COLO829 (cell line): Measurements from ENCODE around the gene TSPYL2.

Experiments used
- DNase-seq: peaks from one replicate; pipeline ENCODE4 v3.0.0; 2012; ENCODE audit warnings: low spot score

TSPYL2 gene

DNA sequence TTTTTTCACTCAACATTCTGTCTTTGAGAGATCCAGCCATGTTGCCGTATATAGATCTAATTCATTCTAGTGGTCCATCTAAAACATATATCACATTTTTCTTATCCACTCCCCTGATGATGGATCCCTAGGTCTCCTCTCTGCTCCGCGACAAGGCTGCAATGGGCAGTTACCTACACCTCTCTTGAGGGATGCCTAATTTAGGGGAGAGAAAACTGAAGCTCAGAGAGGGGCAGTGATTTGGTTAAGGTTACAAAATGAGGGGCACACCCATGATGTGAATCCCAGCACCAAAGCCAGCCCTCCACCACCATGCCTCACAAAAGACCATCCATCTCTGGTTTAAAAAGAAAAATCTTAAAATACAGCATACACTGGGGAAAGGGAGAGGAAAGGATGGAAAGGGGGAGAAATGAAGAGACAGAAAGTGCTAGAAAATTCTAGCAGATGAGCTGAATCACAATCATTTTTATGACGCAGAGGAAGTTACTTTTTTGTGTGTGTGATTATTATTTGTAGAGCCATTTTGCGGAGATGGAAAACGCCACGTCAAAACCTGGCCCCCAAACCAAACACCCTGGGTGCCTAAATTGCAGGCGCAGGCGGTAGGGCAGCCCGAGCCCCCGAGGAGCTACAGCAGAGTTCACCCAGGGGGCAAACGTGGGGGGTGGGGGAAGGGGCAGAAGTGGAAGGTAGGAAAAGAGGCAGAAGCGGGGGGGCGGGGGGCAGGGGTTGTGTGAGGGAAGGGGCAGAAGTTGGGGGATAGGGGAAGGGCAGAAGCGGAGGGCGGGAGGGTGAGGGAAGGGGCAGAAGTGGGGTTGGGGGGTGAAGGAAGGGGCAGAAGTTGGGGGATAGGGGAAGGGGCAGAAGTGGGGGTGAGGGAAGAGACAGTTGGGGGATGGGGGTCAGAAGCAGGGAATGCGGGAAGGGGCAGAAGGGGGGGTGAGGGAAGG, 1.3 kb upstream of the TSPYL2 start:
- no peak for DNase-seq

DNA sequence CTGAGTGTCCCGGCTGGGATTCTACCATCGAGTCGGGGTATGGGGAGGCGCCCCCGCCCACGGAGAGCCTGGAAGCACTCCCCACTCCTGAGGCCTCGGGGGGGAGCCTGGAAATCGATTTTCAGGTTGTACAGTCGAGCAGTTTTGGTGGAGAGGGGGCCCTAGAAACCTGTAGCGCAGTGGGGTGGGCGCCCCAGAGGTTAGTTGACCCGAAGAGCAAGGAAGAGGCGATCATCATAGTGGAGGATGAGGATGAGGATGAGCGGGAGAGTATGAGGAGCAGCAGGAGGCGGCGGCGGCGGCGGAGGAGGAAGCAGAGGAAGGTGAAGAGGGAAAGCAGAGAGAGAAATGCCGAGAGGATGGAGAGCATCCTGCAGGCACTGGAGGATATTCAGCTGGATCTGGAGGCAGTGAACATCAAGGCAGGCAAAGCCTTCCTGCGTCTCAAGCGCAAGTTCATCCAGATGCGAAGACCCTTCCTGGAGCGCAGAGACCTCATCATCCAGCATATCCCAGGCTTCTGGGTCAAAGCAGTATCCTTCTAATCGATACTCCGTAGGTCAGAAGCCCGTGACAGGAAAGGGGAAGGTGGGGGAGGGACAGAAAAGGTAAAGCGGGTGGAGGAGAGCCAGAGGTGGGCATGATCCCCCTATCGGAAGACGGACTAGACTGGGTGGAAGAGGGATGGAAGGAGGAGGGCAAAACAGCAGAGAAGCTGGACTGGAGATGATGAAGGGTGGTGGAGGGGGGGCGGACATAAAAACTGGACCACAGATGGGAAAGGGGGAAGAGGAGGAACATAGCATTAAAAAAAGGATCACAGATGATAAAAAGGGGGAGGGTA, 828 bp downstream of the TSPYL2 start:
- DNase-seq = no peak

DNA sequence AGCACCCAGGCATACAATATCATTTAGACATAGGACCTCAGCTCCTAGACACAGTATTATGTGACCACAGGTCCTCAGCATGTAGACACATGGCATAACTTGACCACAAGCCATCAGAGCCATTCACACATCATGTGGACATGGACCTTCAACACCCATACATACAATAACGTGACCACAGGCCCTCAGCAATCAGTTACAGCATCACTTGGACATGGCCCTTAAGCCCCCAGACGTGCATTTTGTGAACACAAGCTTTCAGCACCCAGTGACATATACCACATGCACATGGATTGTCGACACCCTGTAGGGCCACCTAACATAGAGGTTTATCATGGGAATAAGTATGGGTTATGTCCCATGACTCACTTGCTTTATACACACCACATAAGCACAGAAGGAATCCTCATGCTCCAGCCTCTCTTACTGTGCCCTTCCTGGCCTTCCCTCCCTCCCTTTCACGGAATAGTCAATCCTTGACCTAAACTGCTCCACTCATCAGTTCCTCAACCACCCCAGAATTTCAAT, 1.9 kb downstream of the TSPYL2 start:
- DNase-seq = no peak

DNA sequence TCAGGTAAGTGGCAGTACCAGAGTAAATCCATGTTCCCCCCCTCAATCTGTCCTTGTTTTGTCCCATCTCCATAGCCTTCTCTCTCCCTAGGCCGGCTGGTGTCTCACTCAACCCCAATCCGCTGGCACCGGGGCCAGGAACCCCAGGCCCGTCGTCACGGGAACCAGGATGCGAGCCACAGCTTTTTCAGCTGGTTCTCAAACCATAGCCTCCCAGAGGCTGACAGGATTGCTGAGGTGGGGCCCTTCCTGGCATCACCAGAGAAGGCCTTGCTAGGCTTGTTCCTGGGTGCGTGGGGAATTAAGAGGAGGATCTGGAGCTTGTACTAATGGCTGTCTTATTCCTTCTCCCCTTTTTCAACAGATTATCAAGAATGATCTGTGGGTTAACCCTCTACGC, 2.7 kb downstream of the TSPYL2 start:
- no peak for DNase-seq

DNA sequence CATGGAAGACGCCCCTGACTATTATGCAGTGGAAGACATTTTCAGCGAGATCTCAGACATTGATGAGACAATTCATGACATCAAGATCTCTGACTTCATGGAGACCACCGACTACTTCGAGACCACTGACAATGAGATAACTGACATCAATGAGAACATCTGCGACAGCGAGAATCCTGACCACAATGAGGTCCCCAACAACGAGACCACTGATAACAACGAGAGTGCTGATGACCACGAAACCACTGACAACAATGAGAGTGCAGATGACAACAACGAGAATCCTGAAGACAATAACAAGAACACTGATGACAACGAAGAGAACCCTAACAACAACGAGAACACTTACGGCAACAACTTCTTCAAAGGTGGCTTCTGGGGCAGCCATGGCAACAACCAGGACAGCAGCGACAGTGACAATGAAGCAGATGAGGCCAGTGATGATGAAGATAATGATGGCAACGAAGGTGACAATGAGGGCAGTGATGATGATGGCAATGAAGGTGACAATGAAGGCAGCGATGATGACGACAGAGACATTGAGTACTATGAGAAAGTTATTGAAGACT, 3.6 kb downstream of the TSPYL2 start:
- DNase-seq = no peak

DNA sequence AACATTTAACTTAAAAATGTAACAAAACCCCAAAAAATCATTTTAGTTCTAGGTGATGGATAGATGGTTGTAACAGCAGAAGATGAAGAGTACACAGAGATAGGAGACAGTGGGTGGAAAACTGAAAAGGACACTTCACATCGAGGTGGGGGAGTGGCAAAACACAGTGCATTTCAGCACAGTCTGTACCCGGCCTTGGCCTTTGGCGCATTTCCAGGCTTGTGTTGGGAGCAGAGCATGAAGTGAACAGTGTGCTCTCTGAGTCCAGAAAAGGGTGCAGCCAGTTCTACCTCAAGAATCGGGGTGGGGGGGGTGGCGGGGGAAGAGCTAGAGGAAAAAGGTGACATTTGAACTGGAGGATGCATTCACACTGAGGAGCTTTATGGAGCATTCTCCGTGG, 4.3 kb downstream of the TSPYL2 start:
- no peak for DNase-seq

DNA sequence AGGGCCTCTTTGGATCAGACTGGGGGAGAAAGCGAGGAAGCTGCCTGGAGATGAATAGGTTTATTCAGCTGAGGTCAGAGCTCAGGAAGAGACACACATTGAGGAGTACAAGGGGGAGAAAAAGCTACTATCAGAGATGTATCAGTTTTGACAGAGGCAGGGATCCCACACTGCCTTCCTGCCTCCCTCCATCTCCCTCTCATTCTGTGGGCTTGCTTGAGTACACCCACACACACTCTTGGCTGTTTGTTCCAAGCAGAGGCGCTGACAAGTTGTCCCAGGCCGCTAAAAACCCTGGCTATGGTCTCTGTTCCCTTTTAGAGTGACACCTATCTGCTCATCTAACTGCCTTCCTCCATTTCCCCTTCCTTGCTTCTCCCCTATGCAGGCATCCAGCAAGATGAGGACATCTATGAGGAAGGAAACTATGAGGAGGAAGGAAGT, 5.2 kb downstream of the TSPYL2 start:
- no peak for DNase-seq

DNA sequence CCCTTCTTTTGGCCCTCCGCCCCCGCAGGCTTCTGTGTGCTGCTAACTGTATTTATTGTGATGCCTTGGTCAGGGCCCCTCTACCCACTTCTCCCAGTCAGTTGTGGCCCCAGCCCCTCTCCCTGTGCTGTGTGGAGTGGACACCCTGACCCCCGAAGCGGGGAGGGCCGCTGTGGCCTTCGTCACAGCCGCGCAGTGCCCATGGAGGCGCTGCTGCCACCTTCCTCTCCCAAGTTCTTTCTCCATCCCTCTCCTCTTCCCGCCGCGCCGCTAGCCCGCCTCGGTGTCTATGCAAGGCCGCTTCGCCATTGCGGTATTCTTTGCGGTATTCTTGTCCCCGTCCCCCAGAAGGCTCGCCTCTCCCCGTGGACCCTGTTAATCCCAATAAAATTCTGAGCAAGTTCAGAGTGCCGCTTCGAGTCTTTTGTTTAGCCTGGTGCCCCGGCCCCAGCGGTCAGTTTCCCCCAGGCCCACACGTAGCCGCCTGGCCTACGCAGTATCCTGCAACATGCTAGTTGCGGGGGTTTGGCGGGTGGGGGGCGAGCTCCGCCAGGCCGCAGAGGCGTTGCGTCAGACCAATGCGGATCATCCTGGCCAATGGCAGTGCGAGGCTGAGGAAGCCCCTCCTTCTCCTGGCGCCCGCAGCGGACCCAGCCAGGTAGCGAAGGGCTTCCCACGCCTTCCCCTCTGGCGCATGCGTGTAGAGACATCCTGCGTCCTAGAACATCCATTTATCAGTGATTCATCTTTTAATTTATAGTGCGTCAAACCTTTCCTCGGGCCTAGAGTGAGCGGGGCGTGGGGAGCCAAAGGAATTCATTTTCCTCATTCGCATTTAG, 6.2 kb downstream of the TSPYL2 start:
- DNase-seq = no peak

DNA sequence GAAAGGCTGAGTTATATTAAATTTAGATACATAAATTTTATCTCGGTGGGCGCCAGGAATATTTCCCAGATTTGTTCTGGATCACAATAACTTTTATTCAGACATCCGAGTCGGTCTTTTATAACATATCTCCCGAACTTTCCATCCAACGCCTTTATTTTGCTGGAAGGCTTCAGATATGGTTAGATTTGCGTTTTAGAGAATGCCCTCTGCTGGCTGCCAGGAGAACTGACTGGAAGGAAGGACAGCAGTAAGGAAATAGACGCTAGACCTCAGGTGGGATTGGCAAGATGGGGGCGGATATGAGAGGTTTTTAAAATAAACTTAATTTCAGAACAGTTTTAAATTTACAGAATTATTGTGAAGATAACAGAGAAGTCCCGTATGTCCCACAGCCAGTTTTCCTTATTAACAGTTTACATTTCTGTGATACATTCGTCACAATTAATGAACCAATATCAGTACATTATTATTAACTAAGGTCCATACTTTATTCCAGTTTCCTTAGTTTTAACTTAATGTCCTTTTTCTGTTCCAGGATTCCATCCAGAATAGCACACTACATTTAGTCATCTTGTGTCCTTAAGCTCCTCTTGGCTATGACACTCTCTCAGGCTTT, 7.2 kb downstream of the TSPYL2 start:
- peak; percentile 45 for DNase-seq

DNA sequence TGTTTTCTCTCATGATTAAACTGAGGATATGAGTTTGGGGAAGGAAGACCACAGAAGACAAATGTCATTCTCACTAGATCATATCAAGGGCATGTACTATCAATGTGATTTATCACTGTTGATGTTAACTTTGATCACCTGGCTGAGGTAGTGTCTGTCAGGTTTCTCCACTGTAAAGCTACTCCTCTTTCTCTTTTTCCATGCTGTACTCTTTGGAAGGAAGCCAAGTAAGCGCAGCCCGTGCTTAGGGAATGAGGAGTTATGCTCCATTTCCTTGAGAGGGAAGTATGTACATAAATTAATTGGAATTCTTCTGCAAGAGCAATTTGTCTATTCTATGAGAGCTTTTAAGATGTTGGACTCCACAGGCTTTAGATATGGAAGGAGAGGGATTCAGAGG, 7.8 kb downstream of the TSPYL2 start:
- DNase-seq = no peak

DNA sequence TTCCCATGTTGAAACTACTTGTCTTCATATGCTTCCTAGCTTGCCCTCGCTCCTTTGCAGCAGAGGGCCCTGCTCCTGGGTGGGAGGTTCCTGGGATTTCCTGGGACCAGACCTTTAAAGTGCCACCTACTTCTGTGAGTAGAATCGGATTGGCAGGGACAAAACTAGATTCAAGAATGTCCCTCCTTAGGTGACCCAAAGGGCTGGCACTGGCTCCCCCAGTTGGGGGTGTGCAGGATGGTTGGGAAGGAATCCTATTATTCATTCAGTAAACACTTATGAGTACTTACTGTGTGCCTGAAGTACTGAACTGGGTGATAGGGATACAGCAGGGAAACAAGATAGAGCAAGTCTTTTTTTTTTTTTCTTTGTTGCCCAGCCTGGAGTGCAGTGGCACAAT, 9.2 kb downstream of the TSPYL2 start:
- no peak for DNase-seq

DNA sequence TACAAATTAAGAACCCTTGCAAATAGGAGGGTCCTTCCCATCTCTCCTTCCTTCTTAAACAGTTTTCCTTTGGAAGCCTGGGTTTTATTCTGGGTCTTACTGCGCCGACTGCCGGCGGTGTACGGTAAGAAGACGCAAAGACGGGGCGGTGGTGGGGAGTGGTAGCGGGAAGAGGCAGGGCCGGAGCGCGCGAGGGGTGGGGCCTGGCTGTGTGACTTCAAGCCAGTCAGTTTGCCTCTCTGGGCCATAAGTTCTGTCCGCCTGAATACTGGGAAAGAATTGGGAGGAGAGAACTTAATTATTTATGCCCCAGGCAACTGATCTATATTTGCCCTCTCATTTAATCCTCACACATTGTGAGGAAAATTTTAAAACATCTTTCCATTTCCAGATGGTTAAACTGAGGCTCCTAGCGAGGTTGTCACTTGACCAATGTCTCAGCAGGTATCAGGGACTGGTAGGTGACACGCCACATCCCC, 11.0 kb downstream of the TSPYL2 start:
- DNase-seq = peak; percentile 64

DNA sequence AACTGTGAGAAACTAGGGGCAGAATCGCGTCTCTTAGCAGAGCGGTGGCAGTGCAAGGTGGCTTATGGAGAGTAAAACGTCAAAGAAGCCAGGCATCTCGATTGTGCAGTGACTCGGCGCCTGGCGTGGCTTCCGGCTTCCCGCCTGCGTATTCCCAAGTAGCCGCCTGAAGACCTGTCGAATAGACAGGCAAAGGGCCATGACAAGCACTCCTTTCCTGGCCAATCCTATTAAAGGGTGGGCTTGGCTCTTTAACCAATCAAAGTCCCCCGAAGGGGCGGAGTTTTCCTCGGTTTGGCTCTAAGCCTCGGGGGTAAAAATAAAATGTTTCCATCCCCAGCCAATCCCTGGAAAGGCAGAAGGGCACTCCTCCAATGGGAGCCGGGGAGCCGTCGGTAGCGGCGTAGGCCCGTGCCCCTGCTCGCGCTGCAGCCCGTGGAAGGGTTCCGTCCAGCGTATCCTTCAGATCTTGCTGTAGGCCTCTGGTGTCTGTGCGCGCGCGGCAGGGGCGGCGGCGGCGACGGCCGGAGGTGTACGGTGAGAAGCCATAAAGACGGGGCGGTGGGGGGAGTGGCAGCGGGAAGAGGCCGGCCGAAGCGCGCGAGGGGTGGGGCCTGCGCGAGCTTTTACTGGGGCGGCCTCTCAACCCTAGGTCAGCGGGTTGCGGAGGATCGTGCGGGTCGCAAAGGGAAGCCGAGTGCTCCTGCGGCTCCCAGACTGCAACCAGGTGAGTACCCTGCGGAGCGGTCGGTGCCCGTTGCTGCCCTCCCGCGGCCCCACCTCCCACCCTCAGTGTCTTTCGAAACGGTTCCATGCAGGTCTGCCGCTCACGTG, 11.8 kb downstream of the TSPYL2 start, which contains the start of gene KANTR:
Gene KANTR, plus strand, starts transcription at position 395 of the 834 bp plus-strand sequence. CDS start 30,131 bp downstream, outside the sequence.
- peak; percentile 93 for DNase-seq

DNA sequence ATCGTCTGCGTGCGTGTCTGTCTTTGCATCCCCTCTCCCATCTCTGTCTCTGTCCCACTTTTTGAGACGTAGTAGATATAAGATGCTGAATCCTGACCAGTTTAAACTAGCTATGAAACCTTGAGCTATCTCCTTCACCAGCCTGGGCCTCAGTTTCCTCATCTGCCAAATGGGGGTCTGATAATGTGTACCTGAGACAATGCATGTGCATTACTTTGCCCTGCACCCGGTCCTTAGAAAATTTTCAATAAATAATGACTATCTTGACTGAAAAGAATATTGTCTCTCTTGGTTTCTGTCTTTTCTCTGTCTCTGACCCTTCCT, 12.4 kb downstream of the TSPYL2 start:
- no peak for DNase-seq

DNA sequence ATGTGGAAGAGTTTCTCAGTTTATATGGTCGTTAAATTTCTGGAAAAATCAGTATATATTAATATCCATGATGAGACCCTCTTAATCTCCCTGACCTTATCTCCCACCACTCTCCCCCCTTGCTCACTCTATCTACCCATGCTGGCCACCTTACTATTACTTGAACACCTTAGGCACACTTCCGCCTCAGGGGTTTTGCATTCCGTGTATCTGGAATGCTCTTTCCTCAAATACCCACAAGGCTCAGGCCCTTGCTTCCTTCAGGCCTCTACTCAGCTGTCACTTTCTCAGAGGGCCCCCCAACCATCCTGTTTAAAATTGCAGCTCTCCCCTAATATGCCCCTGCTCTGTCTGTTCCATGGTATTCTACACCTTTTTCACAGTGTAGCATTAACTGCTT, 13.6 kb downstream of the TSPYL2 start:
- no peak for DNase-seq

DNA sequence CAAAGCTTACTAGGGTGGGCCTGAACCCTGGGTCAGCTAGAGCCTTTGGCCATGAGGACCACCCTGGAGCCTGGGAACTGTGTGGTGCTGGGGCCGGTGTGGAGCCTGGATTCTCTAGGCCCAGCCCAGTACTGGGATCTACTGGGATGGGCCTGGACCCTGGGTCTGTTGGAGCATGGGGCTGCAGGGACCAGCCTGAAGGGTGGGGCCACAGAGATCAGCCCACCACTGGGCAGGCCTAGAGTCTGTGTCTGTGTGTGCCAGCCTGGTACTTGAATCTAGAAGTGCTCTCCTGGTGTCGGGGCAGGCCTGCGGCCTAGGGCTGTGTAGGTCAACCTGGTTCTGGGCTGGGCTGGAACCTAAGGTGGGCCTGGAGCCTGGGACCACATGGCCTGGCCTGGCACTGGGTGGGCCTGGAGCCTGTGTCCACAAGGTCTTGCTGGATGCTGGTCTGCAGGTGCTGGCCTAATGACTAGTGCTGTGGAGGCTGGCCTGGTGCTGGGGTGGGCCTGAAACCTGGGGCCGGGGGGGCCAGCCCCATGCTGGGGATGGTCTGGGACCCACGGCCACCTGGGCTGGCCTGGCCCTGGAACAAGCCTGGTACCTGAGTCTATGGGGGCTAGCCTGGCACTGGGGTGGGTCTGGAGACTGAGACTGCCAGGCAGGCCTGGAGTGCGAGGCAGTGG, 32.8 kb downstream of the TSPYL2 start:
- DNase-seq = no peak

DNA sequence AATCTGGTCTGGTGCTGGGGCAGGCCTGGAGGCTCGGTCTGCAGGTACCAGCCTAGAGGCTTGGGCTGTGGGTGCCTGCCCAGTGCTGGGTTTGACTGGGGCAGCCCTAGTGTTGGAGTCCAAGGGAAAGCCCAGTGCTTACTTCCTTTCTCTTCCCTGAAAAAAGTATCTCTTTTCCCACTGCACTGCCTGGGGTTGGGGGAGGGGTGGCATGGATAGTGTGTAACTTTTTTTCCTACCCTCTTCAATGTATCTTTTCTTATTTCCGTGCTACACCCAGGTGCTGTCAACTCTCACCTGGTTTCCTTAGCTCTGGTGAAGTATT, 33.3 kb downstream of the TSPYL2 start:
- no peak for DNase-seq

DNA sequence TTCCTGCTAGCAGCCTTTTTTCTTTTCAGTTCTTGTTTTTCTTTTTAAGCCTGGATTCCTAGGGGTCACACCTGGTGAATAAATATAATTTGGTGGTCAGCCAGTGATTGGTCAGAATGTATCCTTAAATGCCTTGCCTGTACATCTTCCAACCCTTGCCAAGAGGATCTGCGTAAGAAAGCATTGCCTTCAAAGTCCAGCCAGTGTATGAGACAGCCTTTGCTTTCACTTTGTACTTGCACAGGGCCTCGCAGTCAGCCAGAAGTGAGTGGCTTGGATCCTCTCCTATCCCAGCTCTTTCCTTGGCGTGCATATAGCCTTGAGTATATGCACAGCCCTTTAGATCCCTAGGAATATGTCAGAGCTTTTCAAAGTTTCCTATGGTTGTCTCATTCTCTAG, 33.9 kb downstream of the TSPYL2 start:
- DNase-seq = no peak

DNA sequence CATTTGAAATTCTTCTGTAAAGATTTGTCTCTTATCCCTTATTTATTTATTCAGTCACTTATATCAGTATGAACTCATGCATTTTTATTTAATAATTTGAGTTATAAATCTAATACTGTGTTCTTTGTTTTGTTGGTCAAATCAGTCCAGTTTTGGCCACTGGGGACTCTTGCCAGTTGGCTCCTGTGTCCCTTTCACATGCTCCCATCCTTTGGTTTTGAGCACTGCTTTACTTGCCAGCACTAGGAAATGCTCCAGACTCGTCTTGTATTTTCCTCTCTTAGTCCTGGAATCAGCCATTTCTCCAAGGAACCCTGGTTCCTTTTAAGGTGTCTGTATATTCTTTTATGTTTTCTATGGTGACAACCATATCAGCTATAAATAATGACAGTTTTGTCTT, 39.8 kb downstream of the TSPYL2 start:
- no peak for DNase-seq

DNA sequence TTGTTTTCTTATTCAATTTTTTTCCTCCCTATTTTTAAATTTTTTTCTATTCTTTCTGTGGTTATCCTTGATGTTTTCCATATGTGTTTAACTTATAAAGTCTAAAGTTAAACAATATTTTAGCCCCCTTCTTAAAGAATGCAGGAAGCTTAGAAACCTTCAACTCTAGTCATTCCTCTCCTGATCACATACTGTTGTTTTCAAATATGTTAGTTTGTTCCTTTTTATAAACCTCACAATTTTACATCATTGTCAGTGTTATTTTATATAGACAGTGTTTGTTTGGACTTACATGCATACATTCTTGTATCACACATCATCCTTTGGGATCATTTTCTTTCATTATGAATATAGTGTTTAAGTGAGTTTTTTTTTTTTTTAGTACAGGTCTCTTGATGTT, 43.3 kb downstream of the TSPYL2 start:
- DNase-seq = no peak
